Testis (tissue), 2 donors: ENCODE data around the gene CEP68.

Experiments used
- POLR2A ChIP-seq: fragments of 450-650 bp; IDR thresholded peaks from one replicate; pipeline ENCODE4 v1.6.1; 2017; ENCODE audit warnings: antibody characterized with exemption, mild to moderate bottlenecking, moderate library complexity
- TF ChIP-seq, protein P1 (sequence below), 3 experiments: fragments of 450-650 bp in 2 of 3; fragments of 200-600 bp in 1 of 3; sonication (generic) in 1 of 3; IDR thresholded peaks; one replicate each; pipeline ENCODE4 v1.5.1; 2016 to 2019; ENCODE audit warnings: antibody characterized with exemption in 3 of 3, mild to moderate bottlenecking in 2 of 3, moderate library complexity in 1 of 3

DNA sequence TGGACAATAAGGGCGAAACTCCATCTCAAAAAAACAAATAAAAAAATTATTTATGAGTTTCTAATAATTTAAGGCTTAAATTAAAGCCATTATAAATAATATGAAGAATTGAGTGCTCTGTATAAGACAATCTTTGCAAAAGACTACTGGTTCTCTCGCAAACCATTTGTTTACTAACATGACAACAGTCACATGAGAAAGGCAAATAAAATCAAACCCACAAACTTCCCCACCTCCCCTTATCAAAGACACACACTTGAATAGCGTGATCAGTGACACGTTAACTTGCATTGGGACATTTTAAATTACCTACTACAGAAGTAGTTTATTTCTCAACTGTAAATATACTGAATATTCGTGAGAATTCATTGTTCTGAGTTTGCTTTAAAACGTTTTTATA is 52.6 kb downstream of the CEP68 start:
- no peak for TF ChIP-seq POLR2A
- TF ChIP-seq, protein P1, sequence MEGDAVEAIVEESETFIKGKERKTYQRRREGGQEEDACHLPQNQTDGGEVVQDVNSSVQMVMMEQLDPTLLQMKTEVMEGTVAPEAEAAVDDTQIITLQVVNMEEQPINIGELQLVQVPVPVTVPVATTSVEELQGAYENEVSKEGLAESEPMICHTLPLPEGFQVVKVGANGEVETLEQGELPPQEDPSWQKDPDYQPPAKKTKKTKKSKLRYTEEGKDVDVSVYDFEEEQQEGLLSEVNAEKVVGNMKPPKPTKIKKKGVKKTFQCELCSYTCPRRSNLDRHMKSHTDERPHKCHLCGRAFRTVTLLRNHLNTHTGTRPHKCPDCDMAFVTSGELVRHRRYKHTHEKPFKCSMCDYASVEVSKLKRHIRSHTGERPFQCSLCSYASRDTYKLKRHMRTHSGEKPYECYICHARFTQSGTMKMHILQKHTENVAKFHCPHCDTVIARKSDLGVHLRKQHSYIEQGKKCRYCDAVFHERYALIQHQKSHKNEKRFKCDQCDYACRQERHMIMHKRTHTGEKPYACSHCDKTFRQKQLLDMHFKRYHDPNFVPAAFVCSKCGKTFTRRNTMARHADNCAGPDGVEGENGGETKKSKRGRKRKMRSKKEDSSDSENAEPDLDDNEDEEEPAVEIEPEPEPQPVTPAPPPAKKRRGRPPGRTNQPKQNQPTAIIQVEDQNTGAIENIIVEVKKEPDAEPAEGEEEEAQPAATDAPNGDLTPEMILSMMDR (IDR thresholded peaks at IDR 0.05) = no peak
